Astrocyte of the cerebellum (primary cell): ENCODE measurements around the gene CYREN.

Experiments
- DNase-seq: peaks from one replicate; pipeline ENCODE4 v3.0.0-alpha.2; 2011; ENCODE audit warnings: low read depth
- H3K4me3 ChIP-seq: 2 replicates; pipeline ENCODE4 v1.5.1; 2011; ENCODE audit warnings: mild to moderate bottlenecking, low read depth, low read length, moderate library complexity
- CTCF ChIP-seq: IDR thresholded peaks from 2 replicates; pipeline ENCODE4 v1.5.1; 2012; ENCODE audit warnings: low read length, low read depth, moderate library complexity, mild to moderate bottlenecking; ENCODE audit errors: missing control alignments
- in situ Hi-C: cut with HindIII; loops from 2 replicates; pipeline ENCODE4 v1.10.0; 2017; ENCODE audit warnings: low sequenced_read_pairs

CYREN gene

GRCh38 chr7:135186841-135187253 is 16.3 kb upstream of the CYREN start:
- TF ChIP-seq CTCF: no peak
- no peak for DNase-seq
- in situ Hi-C loops: no loop called here
- H3K4me3 ChIP-seq: no peak overlapping the region

- H3K4me3 ChIP-seq: no peak overlapping the region
- in situ Hi-C loops: no loop called here
- no peak for TF ChIP-seq CTCF
- DNase-seq: no peak
Observed at GRCh38 chr7:135186261-135186540, 15.7 kb upstream of the CYREN start.

GRCh38 chr7:135185471-135186260 is 15.2 kb upstream of the CYREN start:
- TF ChIP-seq CTCF: no peak
- in situ Hi-C loops: no loop called here
- DNase-seq: no peak
- no peak overlapping the region for H3K4me3 ChIP-seq

- TF ChIP-seq CTCF: no peak
- no peak for DNase-seq
- in situ Hi-C loops: no loop called here
- H3K4me3 ChIP-seq: no peak overlapping the region
Observed at GRCh38 chr7:135184254-135184841, 13.8 kb upstream of the CYREN start.

- H3K4me3 ChIP-seq: no peak overlapping the region
- DNase-seq: no peak
- in situ Hi-C loops: no loop called here
- TF ChIP-seq CTCF: no peak
Observed at GRCh38 chr7:135183478-135183877, 13.0 kb upstream of the CYREN start.

- no peak for DNase-seq
- TF ChIP-seq CTCF: no peak
- no peak overlapping the region for H3K4me3 ChIP-seq
- in situ Hi-C loops: no loop called here
Observed at GRCh38 chr7:135181929-135182678, 11.6 kb upstream of the CYREN start.
